ENCODE results near the gene BIVM. TPM values are rescaled to one million over a fixed set of nuclear protein-coding genes. Genes with fewer than 3 reads are reported as not detected.

Gene BIVM
- total RNA-seq, 1 experiment from 2014 or later: 12.5 TPM

DNA sequence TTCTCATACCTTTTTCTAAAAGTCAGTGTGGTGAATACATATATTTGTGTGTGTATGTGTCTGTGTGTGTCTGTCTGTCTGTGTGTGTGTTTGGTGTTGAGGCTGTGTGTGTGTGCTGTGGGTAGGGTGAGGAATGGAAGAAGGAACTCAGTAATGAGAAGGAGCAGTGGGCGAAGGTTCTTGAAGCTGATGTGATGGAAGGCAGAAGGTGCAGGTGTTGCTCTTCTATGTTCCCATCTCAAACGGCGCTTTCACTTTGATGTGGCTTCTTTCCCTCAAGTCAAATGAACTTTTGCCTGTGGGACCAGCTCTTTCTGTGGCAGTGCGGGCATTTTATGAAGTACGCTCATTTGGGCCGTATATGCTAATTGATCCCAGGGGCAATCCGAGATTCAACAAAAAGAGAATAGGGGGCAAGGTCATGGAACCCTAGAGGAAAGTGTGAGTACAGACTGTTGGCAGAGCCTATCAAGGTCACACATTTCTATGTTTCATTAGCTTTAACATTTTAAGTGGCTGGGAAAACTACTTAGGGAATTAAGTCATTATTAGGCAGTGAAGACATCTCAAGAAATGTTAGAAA lies 15.2 kb downstream of the BIVM start:
- ChIA-PET POLR2A (ENCODE audit: unreplicated experiment) (no interaction called here), CTCF (no interaction called here)
- Histone ChIP-seq H3F3A (ENCODE audit: insufficient read depth, low read depth) (no peaks in the 10 kb centered on the region; the same call in 1 of the 2 replicates), H3K4me2 (no peak overlapping the region), H3K27me3 (ENCODE audit: insufficient read depth, low read depth) (no peaks in the 10 kb centered on the region), H3K4me1 (replicated peaks; ENCODE audit: insufficient read depth) (no peaks in the 10 kb centered on the region), H3K4me3 (no peak overlapping the region), H3K36me3 (ENCODE audit: low read depth) (peaks cover 15% of the 10 kb centered on the region; the same call in 1 of the 2 replicates), H4K20me1 (ENCODE audit: insufficient read depth) (no peaks in the 10 kb centered on the region), H3K79me2 (ENCODE audit: low read depth) (no peaks in the 10 kb centered on the region; the same call in 1 of the 2 replicates), H3K9me2 (ENCODE audit: insufficient read depth) (no peaks in the 10 kb centered on the region), H3K9me3 (ENCODE audit: insufficient read depth, low read depth) (no peaks in the 10 kb centered on the region; the same call in 1 of the 2 replicates), H2AFZ (no peak overlapping the region), H3K27ac (no peak overlapping the region)
- BruUV-seq (replicated peaks): no TSS peak
- intact Hi-C loops (cut with micrococcal nuclease; ENCODE audit: unreplicated experiment): no loop called here
- DNase-seq: no peak
- TF ChIP-seq, protein P1, sequence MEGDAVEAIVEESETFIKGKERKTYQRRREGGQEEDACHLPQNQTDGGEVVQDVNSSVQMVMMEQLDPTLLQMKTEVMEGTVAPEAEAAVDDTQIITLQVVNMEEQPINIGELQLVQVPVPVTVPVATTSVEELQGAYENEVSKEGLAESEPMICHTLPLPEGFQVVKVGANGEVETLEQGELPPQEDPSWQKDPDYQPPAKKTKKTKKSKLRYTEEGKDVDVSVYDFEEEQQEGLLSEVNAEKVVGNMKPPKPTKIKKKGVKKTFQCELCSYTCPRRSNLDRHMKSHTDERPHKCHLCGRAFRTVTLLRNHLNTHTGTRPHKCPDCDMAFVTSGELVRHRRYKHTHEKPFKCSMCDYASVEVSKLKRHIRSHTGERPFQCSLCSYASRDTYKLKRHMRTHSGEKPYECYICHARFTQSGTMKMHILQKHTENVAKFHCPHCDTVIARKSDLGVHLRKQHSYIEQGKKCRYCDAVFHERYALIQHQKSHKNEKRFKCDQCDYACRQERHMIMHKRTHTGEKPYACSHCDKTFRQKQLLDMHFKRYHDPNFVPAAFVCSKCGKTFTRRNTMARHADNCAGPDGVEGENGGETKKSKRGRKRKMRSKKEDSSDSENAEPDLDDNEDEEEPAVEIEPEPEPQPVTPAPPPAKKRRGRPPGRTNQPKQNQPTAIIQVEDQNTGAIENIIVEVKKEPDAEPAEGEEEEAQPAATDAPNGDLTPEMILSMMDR (conservative IDR thresholded peaks at IDR 0.05): no peak
- no peak for TF ChIP-seq EZH2 (IDR thresholded peaks at IDR 0.05; ENCODE audit: low read depth)

DNA sequence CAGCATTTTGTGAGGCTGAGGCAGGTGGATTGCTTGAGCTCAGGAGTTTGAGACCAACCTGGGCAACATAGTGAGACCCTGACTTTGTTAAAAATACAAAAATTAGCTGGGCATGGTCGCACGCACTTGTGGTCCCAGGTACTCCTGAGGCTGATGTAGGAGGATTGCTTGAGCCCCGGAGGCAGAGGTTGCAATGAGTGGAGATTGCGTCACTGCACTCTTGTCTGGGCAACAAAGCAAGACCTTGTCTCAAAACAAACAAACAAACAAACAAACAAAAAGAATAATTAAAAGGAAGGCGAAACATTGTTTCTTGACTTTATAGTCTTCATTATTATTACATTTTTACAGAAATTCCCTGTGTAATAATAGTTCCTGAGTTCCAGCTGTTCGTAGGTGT lies 15.9 kb downstream of the BIVM start:
- ChIA-PET POLR2A (ENCODE audit: unreplicated experiment) (no interaction called here), CTCF (no interaction called here)
- Histone ChIP-seq H3K9me2 (ENCODE audit: insufficient read depth) (no peaks in the 10 kb centered on the region), H3K27ac (no peak overlapping the region), H3K4me2 (no peak overlapping the region), H4K20me1 (ENCODE audit: insufficient read depth) (no peaks in the 10 kb centered on the region), H3K36me3 (ENCODE audit: low read depth) (peaks cover 15% of the 10 kb centered on the region; the same call in 1 of the 2 replicates), H3K4me3 (no peak overlapping the region), H3K4me1 (replicated peaks; ENCODE audit: insufficient read depth) (no peaks in the 10 kb centered on the region), H3K27me3 (ENCODE audit: insufficient read depth, low read depth) (no peaks in the 10 kb centered on the region), H3K9me3 (ENCODE audit: insufficient read depth, low read depth) (no peaks in the 10 kb centered on the region; the same call in 1 of the 2 replicates), H3K79me2 (ENCODE audit: low read depth) (no peaks in the 10 kb centered on the region; the same call in 1 of the 2 replicates), H3F3A (ENCODE audit: insufficient read depth, low read depth) (no peaks in the 10 kb centered on the region; the same call in 1 of the 2 replicates), H2AFZ (no peak overlapping the region)
- BruUV-seq (replicated peaks): no TSS peak
- TF ChIP-seq, protein P1 (conservative IDR thresholded peaks at IDR 0.05): no peak
- no peak for TF ChIP-seq EZH2 (IDR thresholded peaks at IDR 0.05; ENCODE audit: low read depth)
- no peak for DNase-seq
- intact Hi-C loops (cut with micrococcal nuclease; ENCODE audit: unreplicated experiment): no loop called here

DNA sequence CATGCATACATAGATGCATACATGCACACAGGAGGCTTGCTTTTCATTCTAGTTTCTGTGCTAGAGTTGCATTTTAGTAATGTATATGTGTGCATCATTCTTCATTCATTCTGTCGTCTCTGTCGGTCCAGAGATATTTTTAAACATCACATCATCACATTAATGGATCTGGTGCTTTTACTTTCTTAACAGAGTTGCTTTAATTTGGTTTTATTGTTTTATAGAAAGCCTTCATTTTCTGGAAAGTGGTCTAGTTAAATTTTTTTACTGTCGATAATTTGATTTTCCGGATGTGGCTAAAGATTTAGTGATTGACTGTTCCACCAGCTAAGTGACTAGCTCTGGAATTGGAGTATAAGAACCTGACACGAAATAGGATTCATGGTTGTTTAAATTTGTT lies 16.9 kb downstream of the BIVM start:
- H4K20me1 ChIP-seq (ENCODE audit: insufficient read depth): 0 out of 2 replicates have a peak, but pooled peaks cover 4% of the 10 kb centered on the region
- DNase-seq: no peak

More for the DNA sequence above, 16.9 kb downstream of the BIVM start:
- no peak overlapping the region for H3K4me3 ChIP-seq
- ChIA-PET POLR2A (ENCODE audit: unreplicated experiment) (no interaction called here), CTCF (no interaction called here)
- TF ChIP-seq, protein P1 (conservative IDR thresholded peaks at IDR 0.05): no peak
- no peak for TF ChIP-seq EZH2 (IDR thresholded peaks at IDR 0.05; ENCODE audit: low read depth)
- no peaks in the 10 kb centered on the region for H3K4me1 ChIP-seq (replicated peaks; ENCODE audit: insufficient read depth)
- H3K36me3 ChIP-seq (ENCODE audit: low read depth): peaks cover 15% of the 10 kb centered on the region; the same call in 1 of the 2 replicates
- no peaks in the 10 kb centered on the region; the same call in 1 of the 2 replicates for H3K79me2 ChIP-seq (ENCODE audit: low read depth)
- no peaks in the 10 kb centered on the region; the same call in 1 of the 2 replicates for H3F3A ChIP-seq (ENCODE audit: insufficient read depth, low read depth)
- BruUV-seq (replicated peaks): no TSS peak
- intact Hi-C loops (cut with micrococcal nuclease; ENCODE audit: unreplicated experiment): no loop called here
- H3K9me2 ChIP-seq (ENCODE audit: insufficient read depth): no peaks in the 10 kb centered on the region
- no peak overlapping the region for H2AFZ ChIP-seq
- no peak overlapping the region for H3K27ac ChIP-seq
- H3K9me3 ChIP-seq (ENCODE audit: insufficient read depth, low read depth): no peaks in the 10 kb centered on the region; the same call in 1 of the 2 replicates
- H3K27me3 ChIP-seq (ENCODE audit: insufficient read depth, low read depth): no peaks in the 10 kb centered on the region
- H3K4me2 ChIP-seq: no peak overlapping the region
